Renal cortex interstitium (tissue), 11 donors: ENCODE data around the gene SLX4IP. TPM values are rescaled to one million over a fixed set of nuclear protein-coding genes. Genes with fewer than 3 reads are reported as not detected.

Source experiments
- DNase-seq, 11 donors: peaks; one replicate each; pipeline ENCODE4 v3.0.0-alpha.2; 2013; ENCODE audit warnings: low read depth in 9 of 11, low spot score in 4 of 11; ENCODE audit errors: extremely low read depth in 1 of 11
- polyA plus RNA-seq, 3 donors: library from polyadenylated mRNA; unstranded; fragments of 120-200 nt; gene quantifications; one replicate each; pipeline ENCODE4 v1.2.1, GENCODE V29; 2013; ENCODE audit not compliant: insufficient read length in 3 of 3

SLX4IP gene
- polyA plus RNA-seq, 3 donors: 6.8 to 10.7 (median 8.3) TPM

DNA sequence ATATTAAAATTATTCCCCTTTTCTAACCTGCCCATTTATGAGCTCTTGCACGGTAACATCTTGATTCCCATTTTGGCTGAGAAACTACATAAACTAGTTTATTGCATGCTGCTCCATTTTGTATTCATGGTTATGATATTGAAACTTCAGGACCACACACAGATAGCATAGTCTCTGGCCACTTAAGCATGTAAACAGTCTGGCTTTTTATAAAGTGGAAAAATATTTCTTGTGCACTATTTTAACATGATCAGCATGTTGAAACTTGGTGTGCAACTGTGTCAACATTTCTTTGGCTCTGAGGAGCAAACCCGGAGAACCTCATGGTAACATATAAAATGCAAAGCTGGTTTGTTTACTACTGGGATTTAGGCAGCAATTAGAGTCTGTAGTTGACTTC, 70.7 kb downstream of the SLX4IP start:
- no peak for DNase-seq

DNA sequence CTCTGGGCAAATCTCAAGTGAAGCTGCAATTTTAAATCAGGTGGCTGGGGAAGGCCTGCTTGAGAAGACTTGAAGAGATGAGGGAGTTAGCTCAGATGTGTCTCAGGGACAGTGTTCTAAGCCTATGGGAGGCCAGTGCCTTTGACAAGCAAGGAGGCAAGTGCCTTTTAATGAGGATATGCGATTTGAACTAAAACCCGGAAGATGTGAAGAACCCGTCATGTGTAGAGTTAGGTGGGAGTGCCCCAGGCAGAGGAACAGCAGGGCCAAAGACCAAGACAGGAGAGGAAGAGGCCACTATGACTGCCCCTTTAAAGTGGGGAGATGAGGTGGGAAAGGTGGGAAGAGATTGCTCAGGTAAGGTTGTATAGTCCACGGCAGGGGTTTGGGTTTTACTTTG, 71.9 kb downstream of the SLX4IP start:
- no peak for DNase-seq

DNA sequence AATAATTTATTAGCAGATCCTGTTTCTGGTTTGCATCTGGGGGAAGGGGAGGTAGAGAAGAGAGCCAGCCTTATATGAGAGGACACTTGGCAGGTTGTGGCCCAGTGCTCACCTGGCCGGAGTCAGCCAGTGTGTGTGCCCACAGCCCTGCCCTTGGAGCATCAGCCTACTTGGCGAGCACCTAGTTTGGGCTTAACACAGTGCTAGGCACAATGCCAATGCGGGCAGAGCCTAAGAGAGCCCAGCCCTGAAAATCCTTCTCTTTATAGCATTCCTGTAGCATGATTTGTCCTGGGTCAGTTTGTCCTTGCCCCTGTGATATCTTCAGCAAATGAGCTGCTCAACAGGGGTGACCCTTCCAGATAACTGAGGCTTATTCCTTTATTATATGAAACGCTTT, 73.0 kb downstream of the SLX4IP start:
- no peak for DNase-seq

DNA sequence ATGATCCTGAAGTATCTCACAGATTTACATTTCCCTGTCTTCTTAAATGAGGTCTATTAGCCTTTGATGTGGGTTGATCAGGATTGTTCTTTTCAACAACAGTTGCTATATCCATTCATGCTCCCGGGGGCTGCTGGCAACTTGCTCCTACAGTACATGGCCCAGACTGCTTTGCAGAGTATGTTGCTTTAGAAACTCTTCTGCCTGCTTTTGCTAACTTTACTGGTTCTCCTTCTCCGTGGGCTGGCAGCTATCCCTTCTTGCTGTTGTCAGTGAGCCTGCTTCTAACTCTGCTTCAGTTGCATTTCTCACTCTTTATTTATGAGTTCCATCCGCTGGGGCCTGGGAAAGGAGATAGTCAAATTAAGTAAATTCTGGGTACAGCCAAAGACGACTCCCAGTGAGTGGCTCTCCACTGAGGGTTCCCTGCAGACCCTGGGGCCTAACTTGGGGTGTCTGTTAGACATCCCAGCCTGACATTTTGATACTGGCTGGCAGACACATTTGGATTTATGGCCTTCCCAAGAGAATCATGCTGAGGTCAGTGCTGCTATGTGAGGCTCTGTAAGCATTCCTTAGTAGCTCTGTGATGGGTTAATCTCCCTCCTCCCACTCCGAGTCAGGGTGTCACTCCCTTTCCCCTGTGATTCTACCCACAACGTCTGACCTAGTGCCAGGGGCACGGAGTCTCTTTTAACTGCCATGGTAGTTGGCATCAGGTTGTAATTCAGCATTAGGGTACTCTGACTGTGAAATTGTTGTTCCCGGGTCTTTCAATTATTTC, 73.6 kb downstream of the SLX4IP start:
- peak in 2 of 11 donors; percentile 17 to 36 for DNase-seq

DNA sequence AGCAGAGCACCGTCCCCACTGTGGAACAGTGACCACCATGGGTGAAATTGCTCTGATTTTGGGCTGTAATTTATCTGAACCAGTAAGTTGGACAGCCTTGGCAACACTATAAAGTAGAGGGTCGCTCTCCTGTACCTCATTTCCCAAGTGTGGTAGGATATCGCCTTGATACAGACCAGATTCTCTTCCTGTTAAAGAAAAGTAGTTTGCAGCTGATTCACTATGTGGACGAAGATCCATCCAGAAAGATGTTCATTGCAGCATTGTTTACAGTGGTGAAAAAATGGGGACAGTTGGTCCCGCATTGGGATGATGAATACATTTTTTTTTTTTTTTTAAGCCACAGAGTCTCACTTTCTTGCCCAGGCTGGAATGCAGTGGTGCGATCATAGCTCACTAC, 74.3 kb downstream of the SLX4IP start:
- DNase-seq: no peak

DNA sequence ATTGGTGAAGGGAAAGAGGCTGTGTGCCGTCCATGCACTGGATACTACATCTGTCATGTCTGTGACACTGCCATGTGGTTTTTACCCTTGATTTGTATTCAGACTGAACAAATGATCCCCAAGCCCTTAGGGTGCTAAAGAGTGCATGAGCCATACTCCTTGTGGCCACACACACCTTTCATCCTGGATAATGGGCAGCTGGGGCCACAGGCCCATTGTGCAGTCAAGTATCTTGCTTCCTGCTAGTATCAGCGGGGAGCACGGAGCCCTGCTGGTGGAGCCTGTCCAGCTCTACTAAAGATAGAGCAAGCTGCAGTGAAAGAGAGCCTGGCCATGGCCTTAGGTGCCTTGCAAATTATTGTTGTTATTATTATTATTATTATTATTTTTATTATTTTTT, 75.1 kb downstream of the SLX4IP start:
- DNase-seq: no peak

DNA sequence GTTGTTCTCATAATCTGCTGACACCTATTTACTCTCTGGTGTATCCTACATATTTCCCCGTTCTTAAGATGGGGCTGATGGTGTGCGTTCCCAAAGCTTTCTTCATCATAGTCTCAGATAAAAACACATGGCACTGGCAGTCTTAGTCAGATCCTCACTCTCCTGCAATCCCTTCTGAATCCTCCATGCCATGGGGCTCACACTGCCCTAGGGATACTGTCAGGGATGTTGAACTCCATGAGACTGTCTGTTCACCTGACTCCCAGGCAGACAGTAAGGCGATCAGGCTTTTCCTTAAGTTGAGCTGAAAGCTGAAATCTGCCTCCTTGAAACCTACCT, 76.0 kb downstream of the SLX4IP start:
- no peak for DNase-seq

DNA sequence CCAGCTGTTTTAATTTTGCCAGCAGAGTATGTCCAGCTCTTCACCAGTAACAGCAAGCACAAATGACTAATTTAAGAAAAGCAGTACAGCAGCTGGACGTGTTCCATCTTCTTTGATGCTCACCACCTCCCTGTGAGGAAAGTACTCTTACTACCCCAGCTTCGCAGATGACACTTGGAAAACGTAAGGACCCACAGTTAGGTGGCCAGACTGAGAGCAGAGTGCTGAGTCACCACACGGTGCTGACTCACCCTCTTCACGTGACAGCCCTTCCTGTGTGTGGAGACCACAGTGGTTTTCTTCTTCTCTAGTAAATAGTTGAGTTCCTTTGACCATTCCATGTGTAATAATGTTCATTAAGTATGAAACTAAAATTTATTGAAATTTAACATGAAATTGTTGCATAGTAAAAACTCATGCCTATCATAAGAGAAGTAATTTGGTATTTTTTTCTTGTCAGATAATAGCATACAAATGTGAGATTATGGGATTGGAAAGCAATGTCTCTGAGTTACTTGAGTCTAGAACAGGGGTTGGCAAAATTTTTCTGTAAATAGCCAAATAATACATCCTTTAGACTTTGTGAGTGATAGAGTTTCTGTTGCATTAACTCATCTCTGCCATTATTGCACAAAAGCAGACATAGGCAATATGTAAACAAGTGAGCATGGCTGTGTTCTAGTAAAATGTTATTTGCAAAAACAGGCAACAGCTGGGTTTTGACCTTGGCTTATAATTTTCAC, 76.6 kb downstream of the SLX4IP start:
- no peak for DNase-seq

DNA sequence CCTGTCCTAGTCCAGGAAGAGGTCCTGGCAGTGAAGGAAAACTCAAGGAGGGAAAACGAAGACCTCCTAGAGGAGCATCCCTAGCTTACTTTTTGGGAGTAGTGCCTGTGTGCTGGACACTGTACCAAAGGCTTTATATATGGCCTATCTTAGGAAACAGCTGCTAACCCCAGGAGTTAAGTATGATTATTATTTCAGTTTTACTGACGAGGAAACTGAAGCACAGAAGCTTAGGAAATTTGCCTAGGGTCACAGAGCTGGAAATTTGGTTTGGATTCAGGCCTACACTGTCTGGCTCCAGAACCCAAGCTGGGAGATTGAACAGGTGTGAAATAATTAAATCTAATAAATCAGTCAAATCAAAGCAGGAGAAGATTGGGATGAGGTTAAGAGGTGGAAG, 78.0 kb downstream of the SLX4IP start:
- no peak for DNase-seq

DNA sequence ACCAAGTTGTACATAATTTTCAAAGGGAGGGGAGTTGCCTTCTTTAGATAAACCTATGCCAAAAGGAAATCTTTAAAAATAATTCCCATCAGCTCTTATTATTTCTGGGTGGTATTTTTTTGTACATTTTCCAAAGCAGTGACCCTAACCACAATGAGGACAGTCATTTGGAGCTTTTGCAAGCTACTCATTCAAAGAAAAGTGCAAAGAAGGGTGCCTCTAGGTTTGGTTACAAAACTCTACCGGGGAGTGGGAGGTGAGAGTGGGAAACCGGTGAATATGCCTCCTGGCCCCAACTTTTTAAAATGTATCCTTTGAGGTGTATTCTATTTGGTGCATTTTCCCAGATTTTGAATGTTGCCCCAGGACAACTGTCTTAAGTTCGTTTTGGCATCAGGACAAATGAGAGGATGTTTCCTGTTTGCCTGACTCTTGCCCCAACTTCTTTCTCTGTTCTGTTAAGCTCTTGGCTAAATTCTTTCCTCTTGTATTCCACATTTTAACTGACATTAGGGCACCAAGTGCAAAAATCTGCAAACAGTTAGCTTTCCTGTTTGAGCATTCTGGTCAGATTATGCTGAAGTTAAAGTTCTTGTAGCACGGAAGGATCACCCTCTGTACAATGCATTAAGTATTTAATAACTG, 78.9 kb downstream of the SLX4IP start:
- DNase-seq: no peak

DNA sequence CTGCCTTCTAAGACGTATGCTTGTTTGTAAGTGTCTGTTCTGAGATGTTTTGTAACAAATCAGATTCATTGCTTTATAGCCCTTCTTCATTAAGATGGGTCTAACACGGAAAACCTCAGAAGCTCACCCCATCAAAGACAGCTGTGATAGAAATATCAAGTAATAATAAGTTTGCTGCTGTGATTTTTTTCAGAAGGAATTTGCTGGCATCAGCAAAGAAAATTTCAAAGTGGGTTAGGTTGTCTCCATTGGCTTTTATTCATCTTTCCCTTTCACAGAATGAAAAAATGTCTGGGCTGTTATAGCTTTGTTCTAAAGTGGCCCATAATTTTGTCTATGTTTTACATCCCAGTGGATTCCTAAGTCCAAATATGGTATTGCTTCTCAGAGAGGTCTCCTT, 81.4 kb downstream of the SLX4IP start:
- DNase-seq: no peak

DNA sequence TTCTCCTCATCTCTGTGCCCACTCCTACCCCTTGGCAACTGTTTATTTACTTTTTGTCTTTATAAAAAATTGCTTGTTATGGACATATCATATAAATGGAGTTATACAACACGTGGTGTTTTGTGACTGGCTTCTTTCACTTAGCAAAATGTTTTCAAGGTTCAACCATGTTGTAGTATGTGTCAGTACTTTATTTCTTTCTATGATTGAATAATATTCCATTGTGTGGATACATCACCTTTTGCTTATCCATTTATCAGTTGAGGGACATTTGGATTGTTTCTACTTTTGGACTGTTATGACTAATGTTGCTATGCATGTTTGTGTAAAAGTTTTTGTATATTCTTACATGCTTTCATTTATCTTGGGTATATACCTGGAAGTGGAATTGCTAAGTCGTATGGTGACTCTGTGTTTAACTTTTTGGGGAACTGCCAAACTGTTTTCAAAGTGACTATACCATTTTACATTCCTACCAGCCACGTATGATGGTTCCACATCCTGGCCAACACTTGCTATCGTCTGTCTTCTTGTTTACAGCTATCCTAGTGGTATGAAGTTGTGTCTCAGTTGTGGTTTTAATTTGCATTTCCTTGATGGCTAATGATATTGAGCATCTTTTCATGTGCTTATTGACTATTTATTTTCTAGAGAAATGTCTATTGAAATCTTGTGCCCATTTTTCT, 84.4 kb downstream of the SLX4IP start:
- DNase-seq: no peak

DNA sequence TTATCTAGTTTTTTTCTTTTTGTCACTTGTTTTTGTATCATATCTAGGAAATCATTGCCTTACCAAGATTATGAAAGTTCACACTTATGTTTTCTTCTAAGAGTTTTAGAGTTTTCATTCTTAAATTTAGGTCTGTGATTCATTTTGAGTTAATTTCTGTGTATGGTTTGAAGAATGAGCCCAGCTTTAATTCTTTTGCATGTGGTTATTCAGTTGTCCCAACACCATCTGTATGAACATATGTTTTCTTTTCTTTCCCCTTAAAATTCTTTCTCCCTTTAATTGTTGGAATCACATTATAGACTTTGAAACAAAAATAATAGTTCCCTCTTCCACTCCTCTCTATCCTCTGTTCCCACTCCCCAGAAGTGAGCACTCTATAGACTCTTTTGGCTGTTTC, 85.4 kb downstream of the SLX4IP start:
- no peak for DNase-seq

DNA sequence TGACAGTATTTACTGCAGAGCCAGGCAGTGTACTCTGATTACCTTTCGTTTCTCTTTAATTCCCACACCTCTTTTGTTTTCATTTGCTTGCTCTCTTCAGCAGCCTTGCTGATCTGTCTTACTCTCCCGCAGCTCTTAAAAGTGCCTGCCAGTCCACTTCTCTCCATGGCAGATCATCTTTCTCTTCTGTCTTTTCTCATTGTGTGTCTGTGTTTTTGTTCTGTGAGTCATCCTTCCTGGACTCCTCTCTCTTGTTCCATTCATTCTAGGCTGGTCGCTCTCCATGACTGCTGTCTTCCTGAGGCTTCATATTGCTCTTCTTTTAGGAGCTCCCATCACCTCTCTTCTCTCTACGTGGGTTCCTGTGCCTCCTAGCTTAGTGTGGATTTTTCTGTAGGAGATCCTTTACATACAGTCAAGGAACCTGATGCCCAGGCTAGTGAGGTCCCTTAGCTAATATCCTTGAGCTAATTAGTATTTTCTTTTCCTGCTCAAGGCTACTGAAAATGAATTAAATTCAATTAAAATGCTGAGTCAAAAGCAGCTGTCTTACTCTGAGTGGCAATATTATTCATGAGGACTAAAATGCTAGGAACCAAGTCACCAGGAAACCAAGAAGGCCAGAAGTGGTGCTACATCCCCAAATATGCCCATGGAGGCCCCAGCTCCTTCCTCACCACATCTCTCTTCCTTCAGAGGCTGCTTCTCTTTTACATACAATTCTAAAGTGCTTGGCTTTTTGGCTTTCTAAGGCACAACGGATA, 86.1 kb downstream of the SLX4IP start:
- no peak for DNase-seq

DNA sequence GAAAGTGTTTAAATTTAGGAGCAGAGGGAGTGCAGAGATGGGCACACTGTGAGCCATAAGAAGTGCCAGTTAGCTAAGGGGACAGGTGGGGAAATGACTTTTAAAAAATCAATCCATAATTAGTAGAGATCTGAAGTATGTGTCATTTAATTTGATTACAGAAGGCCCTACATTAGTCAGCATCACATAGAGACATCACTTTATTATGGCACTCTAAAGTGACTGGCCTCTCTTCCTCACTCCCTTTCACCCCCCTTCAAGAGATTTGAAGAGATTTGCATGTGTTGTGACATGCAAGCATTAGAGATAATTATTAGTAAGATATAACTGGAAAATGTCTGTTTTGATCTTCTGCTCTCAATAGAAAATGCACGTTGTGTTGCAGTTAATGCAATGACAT, 86.7 kb downstream of the SLX4IP start:
- no peak for DNase-seq

DNA sequence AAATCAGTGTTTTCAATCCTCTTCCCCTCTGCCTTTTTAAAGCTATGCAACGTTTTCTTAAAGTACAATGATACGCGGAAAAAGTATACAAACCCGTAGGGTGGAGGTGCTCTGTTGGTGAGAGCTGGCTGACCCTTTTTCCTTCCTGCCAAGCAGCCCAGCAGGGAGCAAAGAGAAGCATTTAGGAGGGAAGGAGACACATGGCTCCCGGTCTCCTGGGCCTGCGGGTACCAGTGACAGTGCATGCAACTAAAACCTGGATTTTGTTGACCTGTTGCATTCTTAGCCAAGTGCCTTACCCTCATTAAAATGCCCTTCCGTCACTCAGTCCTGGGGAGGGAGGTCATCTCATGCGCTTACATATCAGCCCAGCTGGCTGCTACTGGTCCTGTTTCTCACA, 87.2 kb downstream of the SLX4IP start:
- no peak for DNase-seq

DNA sequence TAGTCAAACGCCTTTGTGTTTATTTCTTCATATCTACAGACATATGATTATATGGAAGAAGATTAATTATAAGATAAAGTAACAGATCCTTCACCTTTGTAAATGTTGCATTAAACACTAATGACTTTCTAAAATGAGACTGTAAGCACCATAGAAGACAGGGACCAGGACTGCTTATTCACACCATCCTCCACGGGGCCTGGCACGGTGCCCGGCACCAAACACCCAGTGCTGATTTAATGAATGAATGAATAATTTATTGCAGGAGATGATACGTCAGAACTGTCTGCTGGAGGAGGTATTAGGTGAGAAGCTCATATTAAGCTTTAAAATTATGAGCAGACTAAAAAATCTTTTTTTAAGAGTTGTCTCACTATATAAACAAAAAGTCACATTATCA, 88.3 kb downstream of the SLX4IP start:
- no peak for DNase-seq

DNA sequence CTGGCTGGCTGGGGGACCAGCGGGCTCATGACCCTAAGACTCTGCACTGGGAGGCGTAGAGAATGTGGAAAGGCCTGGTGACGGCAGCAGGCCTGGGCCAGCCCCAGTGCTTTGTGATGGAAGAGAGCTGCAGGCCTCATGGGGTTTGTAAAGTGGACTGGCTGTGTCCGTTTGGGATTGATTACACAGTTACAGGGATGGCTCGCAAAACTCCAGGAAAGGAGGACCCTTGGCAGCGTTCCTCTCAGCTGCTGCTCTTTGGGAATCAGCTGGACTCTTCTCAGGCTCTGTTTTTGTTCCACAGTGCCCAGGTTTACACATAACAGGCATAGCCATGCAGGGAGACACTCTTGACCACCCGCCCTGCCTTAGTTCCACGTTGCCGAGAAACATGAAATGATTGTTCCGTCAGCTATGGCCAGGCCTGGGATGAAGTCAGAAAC, 89.0 kb downstream of the SLX4IP start:
- no peak for DNase-seq

DNA sequence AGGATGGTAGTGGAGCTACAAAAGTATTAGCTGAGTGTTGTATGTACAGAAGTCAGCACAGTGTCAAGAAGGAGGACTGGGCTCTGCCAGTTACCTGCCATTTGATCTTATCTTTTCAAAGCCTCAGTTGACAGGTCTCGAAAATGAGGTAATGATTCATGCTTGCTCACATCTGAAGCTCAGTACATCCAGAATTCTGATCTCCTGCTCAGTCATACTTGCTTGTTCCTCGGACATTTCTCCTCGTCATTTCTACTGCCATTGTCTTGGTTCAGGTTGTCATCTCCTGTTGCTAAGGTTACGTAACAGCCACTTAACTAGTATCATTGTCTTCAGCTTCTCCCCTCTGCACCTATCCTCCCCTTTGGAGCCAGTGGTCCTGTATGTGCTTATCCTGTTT, 89.5 kb downstream of the SLX4IP start:
- no peak for DNase-seq
